Endothelial cell of umbilical vein (primary cell): ENCODE results near the gene RBM25. TPM values are rescaled to one million over a fixed set of nuclear protein-coding genes. Genes with fewer than 3 reads are reported as not detected.
A peak's percentile ranks its signal among the peaks of the same experiment; 100 is the strongest.
"Not testable (repeated sequence)": the region's sequence is repeated elsewhere in the genome, so short reads cannot be mapped to it uniquely, and the experiment has no call there.

Experiments
- Bru-seq: library from RNA; stranded (reverse); fragments of 400-500 nt; gene quantifications from one replicate; lab custom pipeline; 2021; lab: Mats Ljungman, UMichigan
- BruChase-seq, 2 experiments: library from RNA; stranded (reverse); fragments of 400-500 nt; gene quantifications; one replicate each; lab custom pipeline; 2021; lab: Mats Ljungman, UMichigan
- BruUV-seq: library from RNA; stranded (reverse); fragments of 400-500 nt; replicated peaks from 2 replicates; lab custom pipeline; 2021; lab: Mats Ljungman, UMichigan
- CTCF ChIA-PET: fragments of 300-600, 350-600 bp; sonication (Branson Sonifier 250); formaldehyde crosslinking; loops from one replicate; lab custom pipeline; 2021; ENCODE audit warnings: antibody characterized with exemption, inconsistent platforms; lab: Charles Lee
- POLR2A ChIA-PET: fragments of 300-600, 350-600 bp; sonication (Branson Sonifier 250); formaldehyde crosslinking; loops from one replicate; lab custom pipeline; 2021; ENCODE audit warnings: antibody characterized with exemption, inconsistent platforms; lab: Charles Lee
- DNase-seq: peaks from one replicate; pipeline ENCODE4 v3.0.0-alpha.2; 2011; ENCODE audit warnings: low read depth, low spot score
- FAIRE-seq: peaks from 2 replicates; lab custom pipeline; 2011; peaks lifted over from hg19 to GRCh38; lab: Jason Lieb, UNC
- H2AFZ ChIP-seq: 2 replicates; pipeline ENCODE4 v1.6.0; 2012; ENCODE audit warnings: low read depth, low read length, control low read depth, inconsistent platforms
- H3K27ac ChIP-seq: 2 replicates; pipeline ENCODE4 v1.5.1; 2011; ENCODE audit warnings: low read depth, mild to moderate bottlenecking, control low read depth, low read length, moderate library complexity; ENCODE audit not compliant: insufficient read depth
- H3K27me3 ChIP-seq, 2 experiments: 2 replicates each; pipeline versions ENCODE4 v1.6.0 to v1.6.1; 2011; ENCODE audit warnings: low read length in 2 of 2, mixed read lengths in 1 of 2; ENCODE audit not compliant: control insufficient read depth in 2 of 2, insufficient read depth in 2 of 2
- H3K36me3 ChIP-seq, 2 experiments: 2 replicates in 1 of 2; 3 replicates in 1 of 2; pipeline ENCODE4 v1.5.1; 2011; ENCODE audit warnings: low read length in 2 of 2, mild to moderate bottlenecking in 1 of 2, moderate library complexity in 1 of 2; ENCODE audit not compliant: control insufficient read depth in 2 of 2, insufficient read depth in 2 of 2; ENCODE audit errors: extremely low read depth in 1 of 2
- H3K4me1 ChIP-seq: 3 replicates; pipeline ENCODE4 v1.5.1; 2011; ENCODE audit warnings: mild to moderate bottlenecking, low read length; ENCODE audit not compliant: control insufficient read depth, insufficient read depth; ENCODE audit errors: extremely low read depth
- H3K4me2 ChIP-seq: 2 replicates; pipeline ENCODE4 v1.6.1; 2011; ENCODE audit warnings: low read length, control low read depth, mixed read lengths; ENCODE audit not compliant: insufficient read depth
- H3K4me3 ChIP-seq, 3 experiments: fragments of 200-600 bp in 1 of 3; sonication (generic), shearing (Covaris generic) in 1 of 3; replicated peaks in 1 of 3; 2 replicates each; pipeline ENCODE4 v1.5.1; 2011 to 2016; ENCODE audit warnings: control low read depth in 3 of 3, low read length in 3 of 3, mild to moderate bottlenecking in 2 of 3, inconsistent platforms in 1 of 3, low read depth in 1 of 3, moderate library complexity in 1 of 3; ENCODE audit not compliant: insufficient read depth in 1 of 3
- H3K79me2 ChIP-seq: 2 replicates; pipeline ENCODE4 v1.6.0; 2012; ENCODE audit warnings: low read length, inconsistent platforms; ENCODE audit not compliant: control insufficient read depth, insufficient read depth
- H3K9ac ChIP-seq: replicated peaks from 2 replicates; pipeline ENCODE3; 2011; ENCODE audit warnings: low read length, control low read depth; ENCODE audit not compliant: insufficient read depth; ENCODE audit errors: extremely low read depth
- H3K9me1 ChIP-seq: replicated peaks from 3 replicates; pipeline ENCODE4 v1.6.0; 2011; ENCODE audit warnings: mild to moderate bottlenecking, low read length; ENCODE audit not compliant: control insufficient read depth, insufficient read depth; ENCODE audit errors: extremely low read depth
- H3K9me3 ChIP-seq: replicated peaks from 2 replicates; pipeline ENCODE4 v1.5.1; 2012; ENCODE audit warnings: low read length, inconsistent platforms; ENCODE audit not compliant: control insufficient read depth, insufficient read depth
- H4K20me1 ChIP-seq: replicated peaks from 2 replicates; pipeline ENCODE3; 2011; ENCODE audit warnings: mild to moderate bottlenecking, low read length; ENCODE audit not compliant: control insufficient read depth, insufficient read depth; ENCODE audit errors: extremely low read depth
- CTCF ChIP-seq, 2 donors: IDR thresholded peaks; 1 replicate in 1 of 2; 2 replicates in 1 of 2; pipeline ENCODE4 v1.5.1; 2011; ENCODE audit warnings: low read length in 2 of 2, mild to moderate bottlenecking in 2 of 2, moderate library complexity in 2 of 2, control low read depth in 1 of 2, inconsistent platforms in 1 of 2, low read depth in 1 of 2; ENCODE audit not compliant: insufficient read depth in 1 of 2; ENCODE audit errors: extremely low read depth in 1 of 2
- EZH2 ChIP-seq: IDR thresholded peaks from 2 replicates; pipeline ENCODE4 v1.6.1; 2012; ENCODE audit warnings: borderline replicate concordance, low read depth, mild to moderate bottlenecking, moderate library complexity, low read length, inconsistent platforms; ENCODE audit not compliant: severe bottlenecking
- FOS ChIP-seq: IDR thresholded peaks from 2 replicates; pipeline ENCODE4 v1.6.1; 2011; ENCODE audit warnings: mild to moderate bottlenecking, low read length, moderate library complexity, borderline replicate concordance; ENCODE audit not compliant: insufficient read depth
- GATA2 ChIP-seq: IDR thresholded peaks from 2 replicates; pipeline ENCODE4 v1.7.0; 2011; ENCODE audit warnings: low read depth, mild to moderate bottlenecking, moderate library complexity, mixed read lengths, low read length; ENCODE audit not compliant: insufficient read length, insufficient read depth
- JUN ChIP-seq: IDR thresholded peaks from 2 replicates; pipeline ENCODE4 v1.6.1; 2011; ENCODE audit warnings: borderline replicate concordance, low read depth; ENCODE audit not compliant: insufficient read length, insufficient read depth
- MYC ChIP-seq: IDR thresholded peaks from one replicate; pipeline ENCODE4 v1.6.1; 2011; ENCODE audit warnings: mild to moderate bottlenecking, low read depth, low read length
- POLR2A ChIP-seq: IDR thresholded peaks from 2 replicates; pipeline ENCODE4 v1.6.1; 2012; ENCODE audit warnings: low read depth, mild to moderate bottlenecking, control low read depth, low read length
- POLR2AphosphoS5 ChIP-seq: IDR thresholded peaks from 2 replicates; pipeline ENCODE4 v1.6.1; 2012; ENCODE audit warnings: low read depth, mild to moderate bottlenecking, control low read depth, low read length, moderate library complexity; ENCODE audit not compliant: insufficient read depth
- dilution Hi-C: fragments of 300-500 bp; cut with MboI; formaldehyde crosslinking; loops from one replicate; pipeline ENCODE4 v1.15.0; 2019; ENCODE audit warnings: low sequenced_read_pairs; ENCODE audit not compliant: extremely low pct_ligation_motif_present
- intact Hi-C: fragments of 100-400 bp; cut with micrococcal nuclease; formaldehyde crosslinking; loops from one replicate; pipeline ENCODE4 v1.10.0; 2022
- long read RNA-seq: library from polyadenylated mRNA; stranded (forward); transcript quantifications from one replicate; pipeline ENCODE4 v2.0.0, GENCODE V29; 2021
- polyA minus RNA-seq, 3 experiments: library from RNA; depleted of rRNA, polyadenylated mRNA; stranded (reverse); fragments of >200 nt; gene quantifications; 1 replicate in 1 of 3; 2 replicates in 2 of 3; pipeline ENCODE4 v1.2.3, GENCODE V29; 2011
- polyA plus RNA-seq, 4 experiments: library from polyadenylated mRNA; depleted of rRNA in 3 of 4; stranded (reverse) in 3 of 4; unstranded in 1 of 4; fragments of >200 nt; gene quantifications; 2 replicates each; pipeline versions ENCODE4 v1.2.1 to v1.2.3, GENCODE V29; 2011 to 2012; ENCODE audit warnings: missing spikeins in 1 of 4
- total RNA-seq: library from RNA; stranded (reverse); gene quantifications from 2 replicates; pipeline ENCODE4 v1.2.3, GENCODE V29; 2021
- TF ChIP-seq, protein P1 (sequence below): IDR thresholded peaks from 2 replicates; pipeline ENCODE4 v1.6.1; 2011; ENCODE audit not compliant: insufficient read depth, insufficient read length

The RBM25 gene
- total RNA-seq (86.1 and 87.0 TPM in 2 replicates), polyA plus RNA-seq (12.5 and 20.6 TPM in 2 replicates), polyA minus RNA-seq (39.5 and 40.9 TPM in 2 replicates), Bru-seq, nascent RNA (percentile 94 among the genes with signal in this experiment), BruChase-seq, experiment 1, labeled RNA remaining after a 6-hour chase (percentile 93 among the genes with signal in this experiment), BruChase-seq, experiment 2, labeled RNA remaining after a 2-hour chase (percentile 91 among the genes with signal in this experiment)
- polyA plus RNA-seq (2011; cell fraction: cytosol; rRNA removed): 15.6 and 15.9 TPM in 2 replicates
- polyA plus RNA-seq (2011; cell fraction: nucleus; rRNA removed): 131 and 155 TPM in 2 replicates
- 54.1 and 67.7 TPM in 2 replicates for polyA plus RNA-seq (2012)
- polyA minus RNA-seq (2011; cell fraction: cytosol; rRNA and poly(A)+ RNA removed): 18.6 TPM
- 95.7 and 107 TPM in 2 replicates for polyA minus RNA-seq (2011; cell fraction: nucleus; rRNA and poly(A)+ RNA removed)
- long read RNA-seq, full-length matches to known transcripts: 23 of 40 reads
- long read RNA-seq, partial matches to known transcripts: 9 of 40 reads
- long read RNA-seq, other reads (novel, unspliced or antisense): 8 of 40 reads

GRCh38 chr14:73058224-73058921 lies at the start of gene RBM25:
Gene RBM25 (plus strand): TSS chr14:73058534. CDS start chr14:73071642, 13,108 bp downstream.
- Histone ChIP-seq H3K4me1 (peaks cover 9% of the 10 kb centered on the region), H3K27me3 (no peaks in the 10 kb centered on the region), H3K4me2 (peak within 1 kb of the TSS; percentile 93), H2AFZ (peak within 1 kb of the TSS; percentile 70), H3K36me3 (peaks cover 0 to under 1% of the 10 kb centered on the region in 2 experiments), H4K20me1 (peaks cover 6% of the 10 kb centered on the region), H3K79me2 (peaks cover 45% of the 10 kb centered on the region), H3K9me3 (no peaks in the 10 kb centered on the region), H3K9me1 (no peaks in the 10 kb centered on the region), H3K27ac (peak within 1 kb of the TSS; percentile 84), H3K9ac (peak within 1 kb of the TSS; percentile 97), H3K4me3 (peak within 1 kb of the TSS; percentile 85 to 98 (median 94))
- CTCF ChIA-PET: interaction anchor here (0.8 to 1.5 kb wide), 7 partner anchors 9 to 545 kb away, joined by 3 to 5 read pairs (median 3); no protein-coding TSS in a partner anchor
- DNase-seq (peak; percentile 99), FAIRE-seq (peak; percentile 100)
- intact Hi-C loops (loop anchor here (1.0 kb wide), 1 partner anchor 31 kb away; the partner anchor contains the start of gene ZFYVE1), dilution Hi-C loops (no loop called here)
- TF ChIP-seq CTCF (IDR thresholded peaks at IDR 0.05; ENCODE audit: extremely low read depth in 1 of 2, insufficient read depth in 1 of 2, low read depth in 1 of 2, low read length in 2 of 2) (no peak), GATA2 (no peak), MYC (no peak), POLR2AphosphoS5 (peak; percentile 97), EZH2 (no peak), FOS (peak; percentile 95), POLR2A (peak; percentile 97), JUN (peak; percentile 77)
- TF ChIP-seq, protein P1, sequence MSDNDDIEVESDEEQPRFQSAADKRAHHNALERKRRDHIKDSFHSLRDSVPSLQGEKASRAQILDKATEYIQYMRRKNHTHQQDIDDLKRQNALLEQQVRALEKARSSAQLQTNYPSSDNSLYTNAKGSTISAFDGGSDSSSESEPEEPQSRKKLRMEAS: no peak
- POLR2A ChIA-PET: interaction anchor here (0.6 to 2.7 kb wide), 6 partner anchors 31 to 494 kb away, joined by 3 to 22 read pairs (median 4); partner anchors contain the start of genes NUMB and ZFYVE1
- BruUV-seq: no TSS peak

DNA sequence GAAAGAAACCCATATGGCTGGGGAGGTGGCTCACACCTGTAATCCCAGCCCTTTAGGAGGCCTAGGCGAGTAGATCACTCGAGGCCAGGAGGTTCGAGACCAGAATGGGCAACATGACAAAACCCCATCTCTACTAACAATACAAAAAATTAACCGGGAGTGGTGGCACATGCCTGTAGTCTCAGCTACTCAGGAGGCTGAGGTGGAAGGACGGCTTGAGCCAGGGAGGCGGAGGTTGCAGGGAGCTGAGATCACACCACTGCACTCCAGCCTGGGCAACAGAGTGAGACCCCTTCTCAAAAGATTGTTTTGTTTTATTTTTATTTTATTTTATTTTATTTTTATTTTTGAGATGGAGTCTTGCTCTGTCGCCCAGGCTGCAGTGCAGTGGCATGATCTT lies 47.1 kb upstream of the RBM25 start:
- H3K9me3 ChIP-seq, POLR2A ChIA-PET, H3K36me3 ChIP-seq: not testable (repeated sequence)

More for the DNA sequence above, 47.1 kb upstream of the RBM25 start:
- H3K9me1 ChIP-seq, FAIRE-seq, H3K27ac ChIP-seq, H3K27me3 ChIP-seq, H3K79me2 ChIP-seq, H4K20me1 ChIP-seq, H3K4me1 ChIP-seq, dilution Hi-C loops, intact Hi-C loops, DNase-seq, BruUV-seq, H2AFZ ChIP-seq, H3K9ac ChIP-seq, H3K4me2 ChIP-seq, H3K4me3 ChIP-seq: not testable (repeated sequence)
- CTCF ChIA-PET: interaction anchor here (1.5 kb wide), 1 partner anchor 13 kb away, joined by 3 read pairs; no protein-coding TSS in a partner anchor
